ENCODE measurements around the gene GABBR2.
A peak's percentile ranks its signal among the peaks of the same experiment; 100 is the strongest.

Gene GABBR2

GRCh38 chr9:98625728-98626127, 83.0 kb downstream of the GABBR2 start:
- DNase-seq (ENCODE audit: low read depth in 2 of 2): no peak
- H3K4me3 ChIP-seq (replicated peaks in 1 of 2; ENCODE audit: low read depth in 2 of 2, low read length in 2 of 2): no peak overlapping the region
- TF ChIP-seq CTCF (IDR thresholded peaks at IDR 0.05; ENCODE audit: low read depth, low read length): no peak

GRCh38 chr9:98619788-98620187, 88.9 kb downstream of the GABBR2 start:
- no peak overlapping the region for H3K4me3 ChIP-seq (replicated peaks in 1 of 2; ENCODE audit: low read depth in 2 of 2, low read length in 2 of 2)
- no peak for TF ChIP-seq CTCF (IDR thresholded peaks at IDR 0.05; ENCODE audit: low read depth, low read length)
- no peak for DNase-seq (ENCODE audit: low read depth in 2 of 2)

- no peak for TF ChIP-seq CTCF (IDR thresholded peaks at IDR 0.05; ENCODE audit: low read depth, low read length)
- DNase-seq (ENCODE audit: low read depth in 2 of 2): no peak
- no peak overlapping the region for H3K4me3 ChIP-seq (replicated peaks in 1 of 2; ENCODE audit: low read depth in 2 of 2, low read length in 2 of 2)
Observed at GRCh38 chr9:98615633-98616032, 93.1 kb downstream of the GABBR2 start.

GRCh38 chr9:98614941-98615340, 93.8 kb downstream of the GABBR2 start:
- DNase-seq (ENCODE audit: low read depth in 2 of 2): no peak
- TF ChIP-seq CTCF (IDR thresholded peaks at IDR 0.05; ENCODE audit: low read depth, low read length): no peak
- no peak overlapping the region for H3K4me3 ChIP-seq (replicated peaks in 1 of 2; ENCODE audit: low read depth in 2 of 2, low read length in 2 of 2)

- TF ChIP-seq CTCF (IDR thresholded peaks at IDR 0.05; ENCODE audit: low read depth, low read length): no peak
- no peak overlapping the region for H3K4me3 ChIP-seq (replicated peaks in 1 of 2; ENCODE audit: low read depth in 2 of 2, low read length in 2 of 2)
- no peak for DNase-seq (ENCODE audit: low read depth in 2 of 2)
Observed at GRCh38 chr9:98612061-98612752, 96.5 kb downstream of the GABBR2 start.

- no peak for DNase-seq (ENCODE audit: low read depth in 2 of 2)
- TF ChIP-seq CTCF (IDR thresholded peaks at IDR 0.05; ENCODE audit: low read depth, low read length): no peak
- no peak overlapping the region for H3K4me3 ChIP-seq (replicated peaks in 1 of 2; ENCODE audit: low read depth in 2 of 2, low read length in 2 of 2)
Observed at GRCh38 chr9:98611319-98611718, 97.4 kb downstream of the GABBR2 start.

GRCh38 chr9:98610711-98611110, 98.0 kb downstream of the GABBR2 start:
- TF ChIP-seq CTCF (IDR thresholded peaks at IDR 0.05; ENCODE audit: low read depth, low read length): no peak
- peak; percentile 8 to 43 for DNase-seq (ENCODE audit: low read depth in 2 of 2)
- no peak overlapping the region for H3K4me3 ChIP-seq (replicated peaks in 1 of 2; ENCODE audit: low read depth in 2 of 2, low read length in 2 of 2)
